Astrocyte of the spinal cord (primary cell): ENCODE measurements around the gene CES4A.
"Not testable (repeated sequence)": the region's sequence is repeated elsewhere in the genome, so short reads cannot be mapped to it uniquely, and the experiment has no call there.

Experiments
- DNase-seq: peaks from one replicate; pipeline ENCODE4 v3.0.0; 2011; ENCODE audit warnings: low read depth, low spot score
- H3K4me3 ChIP-seq: 2 replicates; pipeline ENCODE4 v1.5.1; 2011; ENCODE audit warnings: low read depth, mild to moderate bottlenecking, low read length, moderate library complexity
- CTCF ChIP-seq: IDR thresholded peaks from 2 replicates; pipeline ENCODE4 v1.5.1; 2012; ENCODE audit warnings: low read depth, mild to moderate bottlenecking, low read length, inconsistent platforms
- in situ Hi-C: cut with HindIII; loops from 2 replicates; pipeline ENCODE4 v1.10.0; 2017; ENCODE audit warnings: low sequenced_read_pairs

CES4A gene

GRCh38 chr16:66968847-66969246 lies 19.5 kb upstream of the CES4A start:
- no peak for DNase-seq
- TF ChIP-seq CTCF, result no peak
- H3K4me3 ChIP-seq, result no peak overlapping the region
- in situ Hi-C loops, result no loop called here

- in situ Hi-C loops, result no loop called here
- peak; percentile 35 for DNase-seq
- H3K4me3 ChIP-seq, result no peak overlapping the region
- no peak for TF ChIP-seq CTCF
Observed at GRCh38 chr16:66970775-66971720, 17.3 kb upstream of the CES4A start.

GRCh38 chr16:66972983-66973382 lies 15.4 kb upstream of the CES4A start:
- in situ Hi-C loops, result no loop called here
- no peak for DNase-seq
- H3K4me3 ChIP-seq, result no peak overlapping the region
- no peak for TF ChIP-seq CTCF

- no peak overlapping the region for H3K4me3 ChIP-seq
- no peak for TF ChIP-seq CTCF
- in situ Hi-C loops, result no loop called here
- DNase-seq, result no peak
Observed at GRCh38 chr16:66973716-66974115, 14.7 kb upstream of the CES4A start.

- in situ Hi-C loops, DNase-seq, H3K4me3 ChIP-seq: not testable (repeated sequence)
Observed at GRCh38 chr16:66974156-66974931, 14.0 kb upstream of the CES4A start.

GRCh38 chr16:66974932-66975246 lies 13.5 kb upstream of the CES4A start:
- H3K4me3 ChIP-seq, DNase-seq, in situ Hi-C loops: not testable (repeated sequence)

- in situ Hi-C loops, result no loop called here
- no peak overlapping the region for H3K4me3 ChIP-seq
- DNase-seq, result no peak
- TF ChIP-seq CTCF, result no peak
Observed at GRCh38 chr16:66975302-66975893, 13.0 kb upstream of the CES4A start.
